ENCODE measurements around the gene MED25. TPM values are rescaled to one million over a fixed set of nuclear protein-coding genes. Genes with fewer than 3 reads are reported as not detected.

The MED25 gene
- total RNA-seq, 1 experiment from 2014 or later = 47.5 TPM

DNA sequence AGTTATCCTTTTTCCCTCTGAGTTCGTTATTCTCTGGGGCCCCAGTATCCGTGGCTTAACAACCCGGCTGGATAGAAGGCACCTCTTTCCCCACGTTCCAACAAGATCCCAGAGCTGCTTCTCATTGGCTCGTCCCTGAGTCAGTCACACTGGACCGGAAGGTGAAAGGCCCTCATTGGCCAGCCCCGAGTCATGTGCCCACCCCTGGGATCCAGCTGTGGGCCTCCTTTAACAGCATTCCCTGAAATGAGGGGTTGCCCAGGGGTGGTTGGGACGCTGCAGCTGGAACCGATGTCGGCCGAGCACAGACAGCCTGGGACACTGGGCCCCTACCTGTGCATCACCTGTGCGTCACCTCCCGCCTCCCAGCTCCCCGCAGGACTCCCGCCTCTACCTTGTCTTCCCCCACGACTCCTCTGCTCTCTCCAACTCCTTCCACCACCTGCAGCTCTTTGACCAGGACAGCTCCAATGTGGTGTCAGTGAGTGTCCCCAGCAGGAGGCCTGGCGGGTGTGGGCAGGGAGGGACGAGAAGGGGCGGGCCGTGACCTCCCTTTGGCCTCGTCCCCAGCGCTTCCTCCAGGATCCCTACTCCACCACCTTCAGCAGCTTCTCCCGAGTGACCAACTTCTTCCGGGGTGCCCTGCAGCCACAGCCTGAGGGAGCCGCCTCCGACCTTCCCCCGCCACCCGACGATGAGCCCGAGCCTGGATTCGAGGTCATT is 63.7 kb downstream of the MED25 start:
- no peak overlapping the region for H3K4me2 ChIP-seq (ENCODE audit: low read length)
- CTCF ChIA-PET = no interaction called here
- intact Hi-C loops (cut with micrococcal nuclease) = no loop called here
- POLR2A ChIA-PET (ENCODE audit: unreplicated experiment) = no interaction called here
- no peaks in the 10 kb centered on the region for H3K9me3 ChIP-seq (ENCODE audit: low read length)
- H3K79me2 ChIP-seq (ENCODE audit: low read length) = peaks cover 12% of the 10 kb centered on the region
- H4K20me1 ChIP-seq (ENCODE audit: low read length) = no peaks in the 10 kb centered on the region
- ATAC-seq = no peak
- no peak overlapping the region for H3K27ac ChIP-seq (ENCODE audit: low read length)
- TF ChIP-seq EZH2phosphoT487 (IDR thresholded peaks at IDR 0.05; ENCODE audit: borderline replicate concordance, low read length) = no peak
- TF ChIP-seq EZH2 (IDR thresholded peaks at IDR 0.05; ENCODE audit: low read length, unreplicated experiment) = no peak
- TF ChIP-seq, protein P1, sequence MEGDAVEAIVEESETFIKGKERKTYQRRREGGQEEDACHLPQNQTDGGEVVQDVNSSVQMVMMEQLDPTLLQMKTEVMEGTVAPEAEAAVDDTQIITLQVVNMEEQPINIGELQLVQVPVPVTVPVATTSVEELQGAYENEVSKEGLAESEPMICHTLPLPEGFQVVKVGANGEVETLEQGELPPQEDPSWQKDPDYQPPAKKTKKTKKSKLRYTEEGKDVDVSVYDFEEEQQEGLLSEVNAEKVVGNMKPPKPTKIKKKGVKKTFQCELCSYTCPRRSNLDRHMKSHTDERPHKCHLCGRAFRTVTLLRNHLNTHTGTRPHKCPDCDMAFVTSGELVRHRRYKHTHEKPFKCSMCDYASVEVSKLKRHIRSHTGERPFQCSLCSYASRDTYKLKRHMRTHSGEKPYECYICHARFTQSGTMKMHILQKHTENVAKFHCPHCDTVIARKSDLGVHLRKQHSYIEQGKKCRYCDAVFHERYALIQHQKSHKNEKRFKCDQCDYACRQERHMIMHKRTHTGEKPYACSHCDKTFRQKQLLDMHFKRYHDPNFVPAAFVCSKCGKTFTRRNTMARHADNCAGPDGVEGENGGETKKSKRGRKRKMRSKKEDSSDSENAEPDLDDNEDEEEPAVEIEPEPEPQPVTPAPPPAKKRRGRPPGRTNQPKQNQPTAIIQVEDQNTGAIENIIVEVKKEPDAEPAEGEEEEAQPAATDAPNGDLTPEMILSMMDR (conservative IDR thresholded peaks at IDR 0.05; ENCODE audit: low read depth, low read length) = no peak
- no peak overlapping the region for H3K4me3 ChIP-seq (ENCODE audit: low read length)
- H3K9me2 ChIP-seq (replicated peaks; ENCODE audit: low read length) = no peaks in the 10 kb centered on the region
- no peak overlapping the region for H3K9ac ChIP-seq (ENCODE audit: low read length)
- peaks cover 3% of the 10 kb centered on the region for H3F3A ChIP-seq (ENCODE audit: low read length, unreplicated experiment)
- peaks cover 25% of the 10 kb centered on the region for H3K4me1 ChIP-seq (ENCODE audit: insufficient read depth, low read length)
- H3K27me3 ChIP-seq (ENCODE audit: low read length) = no peaks in the 10 kb centered on the region
- no peak overlapping the region for H2AFZ ChIP-seq (ENCODE audit: low read length)
- no TSS peak for BruUV-seq (replicated peaks)
- peak; percentile 20 for DNase-seq
- H3K36me3 ChIP-seq (ENCODE audit: low read depth, low read length) = peaks cover 26% of the 10 kb centered on the region

DNA sequence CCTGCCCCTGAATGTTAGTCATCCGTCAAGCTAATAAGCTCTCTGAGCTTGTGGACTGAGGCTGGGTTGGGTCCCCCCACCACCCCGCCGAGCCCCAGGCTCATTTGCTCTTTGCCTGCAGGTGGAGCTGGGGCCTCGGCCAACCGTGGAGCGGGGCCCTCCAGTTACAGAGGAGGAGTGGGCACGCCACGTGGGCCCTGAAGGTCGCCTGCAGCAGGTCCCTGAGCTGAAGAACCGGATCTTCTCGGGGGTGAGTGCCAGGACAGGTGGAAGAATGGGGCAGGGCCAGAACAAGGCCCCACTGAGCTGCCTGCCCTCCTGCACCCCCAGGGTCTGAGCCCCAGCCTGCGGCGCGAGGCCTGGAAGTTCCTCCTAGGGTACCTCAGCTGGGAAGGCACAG is 64.6 kb downstream of the MED25 start:
- H2AFZ ChIP-seq (ENCODE audit: low read length) = no peak overlapping the region
- H3K9ac ChIP-seq (ENCODE audit: low read length) = no peak overlapping the region
- no peaks in the 10 kb centered on the region for H3K27me3 ChIP-seq (ENCODE audit: low read length)
- H3K4me1 ChIP-seq (ENCODE audit: insufficient read depth, low read length) = peaks cover 25% of the 10 kb centered on the region
- no TSS peak for BruUV-seq (replicated peaks)
- DNase-seq = no peak
- H3K79me2 ChIP-seq (ENCODE audit: low read length) = peaks cover 12% of the 10 kb centered on the region
- peaks cover 3% of the 10 kb centered on the region for H3F3A ChIP-seq (ENCODE audit: low read length, unreplicated experiment)
- no peak for ATAC-seq
- H3K4me2 ChIP-seq (ENCODE audit: low read length) = no peak overlapping the region
- no peaks in the 10 kb centered on the region for H3K9me3 ChIP-seq (ENCODE audit: low read length)
- intact Hi-C loops (cut with micrococcal nuclease) = no loop called here
- TF ChIP-seq EZH2 (IDR thresholded peaks at IDR 0.05; ENCODE audit: low read length, unreplicated experiment) (no peak), EZH2phosphoT487 (IDR thresholded peaks at IDR 0.05; ENCODE audit: borderline replicate concordance, low read length) (no peak)
- TF ChIP-seq, protein P1 (conservative IDR thresholded peaks at IDR 0.05; ENCODE audit: low read depth, low read length) = no peak
- H3K27ac ChIP-seq (ENCODE audit: low read length) = no peak overlapping the region
- peaks cover 26% of the 10 kb centered on the region for H3K36me3 ChIP-seq (ENCODE audit: low read depth, low read length)
- H4K20me1 ChIP-seq (ENCODE audit: low read length) = no peaks in the 10 kb centered on the region
- ChIA-PET POLR2A (ENCODE audit: unreplicated experiment) (no interaction called here), CTCF (no interaction called here)
- no peaks in the 10 kb centered on the region for H3K9me2 ChIP-seq (replicated peaks; ENCODE audit: low read length)
- no peak overlapping the region for H3K4me3 ChIP-seq (ENCODE audit: low read length)

DNA sequence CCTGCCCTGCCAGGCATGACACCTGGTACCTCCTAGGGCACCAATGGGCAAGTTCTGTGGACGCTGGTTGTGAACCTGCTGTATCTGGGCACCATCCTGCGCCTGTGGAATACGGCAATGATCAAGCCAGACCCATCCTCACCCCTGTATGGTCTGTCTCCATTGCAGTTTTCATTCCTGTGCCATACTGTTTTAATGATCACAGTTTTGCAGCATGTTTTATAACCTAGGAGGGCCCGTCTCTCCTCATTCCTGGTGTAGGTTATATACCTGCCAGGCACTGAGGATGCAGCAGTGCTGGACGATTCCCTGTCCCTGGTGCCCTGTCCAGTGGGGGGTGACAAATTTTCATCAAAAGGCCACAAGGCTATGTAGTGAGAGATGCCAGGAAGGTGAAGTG is 65.0 kb downstream of the MED25 start:
- Histone ChIP-seq H3K4me1 (ENCODE audit: insufficient read depth, low read length) (peaks cover 24% of the 10 kb centered on the region), H3K79me2 (ENCODE audit: low read length) (peaks cover 12% of the 10 kb centered on the region), H3K27me3 (ENCODE audit: low read length) (no peaks in the 10 kb centered on the region), H3F3A (ENCODE audit: low read length, unreplicated experiment) (peaks cover 3% of the 10 kb centered on the region), H3K9me2 (replicated peaks; ENCODE audit: low read length) (no peaks in the 10 kb centered on the region), H3K4me2 (ENCODE audit: low read length) (no peak overlapping the region), H3K4me3 (ENCODE audit: low read length) (no peak overlapping the region), H3K36me3 (ENCODE audit: low read depth, low read length) (peaks cover 26% of the 10 kb centered on the region), H3K9me3 (ENCODE audit: low read length) (no peaks in the 10 kb centered on the region), H4K20me1 (ENCODE audit: low read length) (no peaks in the 10 kb centered on the region), H3K9ac (ENCODE audit: low read length) (no peak overlapping the region), H3K27ac (ENCODE audit: low read length) (no peak overlapping the region), H2AFZ (ENCODE audit: low read length) (no peak overlapping the region)
- ChIA-PET CTCF (no interaction called here), POLR2A (ENCODE audit: unreplicated experiment) (no interaction called here)
- ATAC-seq (no peak), DNase-seq (no peak)
- TF ChIP-seq EZH2 (IDR thresholded peaks at IDR 0.05; ENCODE audit: low read length, unreplicated experiment) = no peak
- TF ChIP-seq EZH2phosphoT487 (IDR thresholded peaks at IDR 0.05; ENCODE audit: borderline replicate concordance, low read length) = no peak
- TF ChIP-seq, protein P1 (conservative IDR thresholded peaks at IDR 0.05; ENCODE audit: low read depth, low read length) = no peak
- intact Hi-C loops (cut with micrococcal nuclease) = no loop called here
- BruUV-seq (replicated peaks) = no TSS peak
